GM21737 (cell line): ENCODE data around the gene DUSP8.

ENCODE experiments used
- ATAC-seq: cut with Tn5 transposase; IDR thresholded peaks from one replicate; pipeline ENCODE4 v1.9.1; 2021; ENCODE audit warnings: mild to moderate bottlenecking, moderate library complexity; ENCODE audit not compliant: unreplicated experiment

The DUSP8 gene

GRCh38 chr11:1566381-1567051, 5.6 kb downstream of the DUSP8 start:
- no peak for ATAC-seq

- ATAC-seq, result no peak
These were observed 6.2 kb downstream of the DUSP8 start for GRCh38 chr11:1565904-1566247.

- ATAC-seq, result no peak
These were observed 6.7 kb downstream of the DUSP8 start for GRCh38 chr11:1565173-1565903.

- ATAC-seq, result no peak
These were observed 7.4 kb downstream of the DUSP8 start for GRCh38 chr11:1564535-1565172.

- ATAC-seq, result no peak
These were observed 8.2 kb downstream of the DUSP8 start for GRCh38 chr11:1563697-1564534.

GRCh38 chr11:1563149-1563638, 8.9 kb downstream of the DUSP8 start:
- ATAC-seq, result no peak

GRCh38 chr11:1562469-1563148, 9.5 kb downstream of the DUSP8 start:
- no peak for ATAC-seq

DNA sequence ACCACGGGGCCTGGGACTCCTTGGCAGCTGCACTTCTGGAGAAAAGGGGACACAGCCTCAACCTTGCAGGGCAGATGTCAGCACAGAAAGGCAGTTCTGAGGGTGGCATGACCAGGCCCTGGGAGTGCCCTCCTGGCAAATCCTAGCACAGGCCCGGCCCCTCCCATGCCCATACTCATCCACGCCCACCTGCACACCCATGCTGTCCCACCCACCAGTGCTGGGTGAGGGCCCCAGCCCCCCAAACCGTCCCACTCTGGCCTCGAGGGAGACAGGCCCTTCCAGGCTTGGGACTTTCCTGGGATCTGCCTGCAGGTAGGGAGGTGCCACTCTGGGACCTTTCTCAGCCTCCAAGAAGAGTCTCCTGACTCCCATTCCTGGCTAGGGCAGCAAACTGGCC, 10.1 kb downstream of the DUSP8 start:
- no peak for ATAC-seq

GRCh38 chr11:1561266-1561665, 10.8 kb downstream of the DUSP8 start:
- ATAC-seq, result no peak

- no peak for ATAC-seq
These were observed 11.3 kb downstream of the DUSP8 start for GRCh38 chr11:1560649-1561251.

DNA sequence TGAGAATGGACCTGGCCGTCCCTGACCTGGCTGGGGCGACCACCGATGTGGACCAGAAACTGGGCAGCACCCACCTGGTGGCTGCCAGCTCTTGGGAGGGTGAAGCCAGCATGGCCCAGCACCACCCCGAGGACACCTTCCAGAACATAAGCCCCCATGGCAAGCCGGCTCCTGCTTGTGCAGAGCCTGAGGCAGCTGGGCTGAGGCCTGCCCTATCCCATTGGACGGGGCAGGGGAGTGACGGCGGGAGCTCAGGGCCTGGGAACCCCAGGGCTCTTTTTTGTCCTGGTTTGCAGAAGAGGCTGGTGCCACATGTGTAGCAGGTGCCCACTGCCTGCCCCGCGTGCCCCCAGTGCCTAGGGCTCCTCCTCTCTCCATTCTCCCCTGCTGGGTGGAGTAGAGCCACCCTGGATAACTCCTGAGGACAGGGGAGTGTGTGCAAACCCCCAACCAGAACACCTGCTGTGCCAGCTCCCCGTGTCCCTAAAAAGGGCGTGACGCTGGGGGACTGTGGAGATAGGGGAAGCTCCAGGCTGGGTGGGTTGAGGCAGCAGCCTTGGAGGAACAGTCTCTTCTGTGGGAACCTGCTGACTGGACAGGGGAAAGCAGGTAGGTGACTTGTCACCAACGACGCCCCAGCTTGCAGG, 11.9 kb downstream of the DUSP8 start:
- no peak for ATAC-seq

DNA sequence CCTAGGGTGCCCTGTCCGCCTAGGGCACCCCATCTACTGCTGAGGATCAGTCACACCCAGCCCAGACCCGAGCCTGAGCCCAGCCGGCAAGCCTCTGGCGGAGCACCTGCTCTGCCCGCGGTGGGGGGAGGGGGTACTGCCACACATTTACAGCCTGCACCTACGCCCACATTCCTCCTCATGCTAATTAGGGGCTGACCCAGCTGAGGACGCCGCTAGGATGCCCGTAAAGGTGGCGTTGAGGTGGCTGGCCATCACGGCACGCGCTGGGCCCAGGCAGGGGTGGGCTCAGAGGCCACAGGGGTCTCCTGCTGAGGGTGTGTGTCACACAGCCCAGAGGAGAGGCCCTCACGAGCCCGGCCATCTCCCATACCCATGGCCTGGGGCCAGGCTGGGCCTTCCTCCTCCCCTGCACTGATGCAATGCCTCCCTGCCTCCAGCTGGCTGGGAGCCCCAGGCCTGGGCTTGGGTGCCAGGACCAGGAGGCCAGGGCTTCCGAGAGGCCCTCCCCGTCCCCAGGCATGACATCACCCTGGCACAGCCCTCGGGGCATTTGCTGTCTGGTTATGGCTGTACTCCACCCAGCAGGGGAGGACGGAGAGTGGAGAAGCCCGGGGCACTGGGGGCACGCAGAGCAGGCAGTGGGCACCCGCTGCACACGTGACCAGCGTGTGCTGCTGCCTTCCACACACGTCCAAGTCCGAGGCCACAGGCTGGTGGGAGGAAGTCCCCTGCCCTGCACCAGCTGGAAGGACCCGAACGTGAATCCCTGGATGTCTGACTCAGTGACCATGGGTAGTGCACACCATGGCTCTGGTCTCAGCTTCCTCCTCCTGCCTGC, 12.7 kb downstream of the DUSP8 start:
- ATAC-seq, result no peak

DNA sequence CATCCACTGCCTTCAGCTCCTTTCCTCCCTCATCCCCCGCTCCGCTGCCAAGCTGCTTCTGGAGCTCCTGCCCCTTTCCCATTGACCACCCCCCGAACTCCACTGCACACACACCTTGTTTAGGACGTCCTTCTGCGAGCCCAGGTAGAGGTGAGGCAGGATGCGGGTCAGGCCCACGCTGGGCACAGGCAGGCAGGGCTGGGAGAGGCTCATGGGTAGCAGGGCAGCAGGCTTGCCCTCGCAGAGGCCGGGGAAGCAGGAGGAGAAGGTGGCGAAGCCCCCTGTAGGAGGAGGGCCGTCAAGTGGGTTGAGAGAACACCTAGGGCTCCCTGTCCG, 13.3 kb downstream of the DUSP8 start:
- ATAC-seq, result no peak

DNA sequence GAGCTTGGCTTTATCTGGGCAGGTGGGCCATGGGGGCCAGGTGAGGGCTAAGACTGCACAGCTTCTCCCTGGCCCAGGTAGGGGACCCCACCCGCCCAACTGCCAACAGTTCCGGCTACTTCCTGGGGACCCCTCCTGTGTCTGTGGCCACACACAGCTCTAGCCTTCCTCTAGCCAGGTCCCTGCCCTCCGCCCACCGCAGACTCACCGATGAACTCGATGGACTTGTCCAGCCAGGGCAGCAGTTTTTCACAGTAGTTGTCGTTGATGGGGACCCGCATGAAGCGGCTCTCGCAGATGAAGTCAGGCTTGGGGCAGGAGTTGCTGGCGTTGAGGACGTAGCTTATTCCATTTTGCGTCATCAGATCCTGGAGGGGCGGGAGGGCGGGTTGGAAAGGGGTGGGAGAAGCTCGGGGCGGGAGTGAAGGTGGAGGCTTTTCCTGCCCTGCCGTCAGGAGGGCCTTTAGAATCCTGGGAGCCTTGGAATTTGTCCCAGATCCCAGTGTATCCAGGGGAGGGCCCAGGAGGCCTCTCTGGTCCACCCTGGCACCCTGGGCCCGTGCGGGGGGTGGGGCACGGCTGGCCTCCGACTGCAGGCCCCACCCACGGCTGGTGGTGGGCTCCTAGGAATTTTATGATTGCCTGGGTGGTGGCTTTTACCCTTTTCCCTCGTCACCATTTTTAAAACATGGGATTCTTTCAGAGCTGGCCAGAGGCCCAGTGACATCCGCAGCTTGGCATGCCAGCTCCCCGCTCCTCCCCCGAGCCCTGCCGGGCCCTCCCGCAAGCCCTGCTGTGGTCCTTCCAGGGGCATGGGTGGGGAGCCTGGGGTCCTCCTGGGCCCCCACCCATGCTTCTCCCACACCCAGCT, 13.9 kb downstream of the DUSP8 start:
- ATAC-seq, result no peak

- ATAC-seq, result no peak
These were observed 14.8 kb downstream of the DUSP8 start for GRCh38 chr11:1557051-1557884.

DNA sequence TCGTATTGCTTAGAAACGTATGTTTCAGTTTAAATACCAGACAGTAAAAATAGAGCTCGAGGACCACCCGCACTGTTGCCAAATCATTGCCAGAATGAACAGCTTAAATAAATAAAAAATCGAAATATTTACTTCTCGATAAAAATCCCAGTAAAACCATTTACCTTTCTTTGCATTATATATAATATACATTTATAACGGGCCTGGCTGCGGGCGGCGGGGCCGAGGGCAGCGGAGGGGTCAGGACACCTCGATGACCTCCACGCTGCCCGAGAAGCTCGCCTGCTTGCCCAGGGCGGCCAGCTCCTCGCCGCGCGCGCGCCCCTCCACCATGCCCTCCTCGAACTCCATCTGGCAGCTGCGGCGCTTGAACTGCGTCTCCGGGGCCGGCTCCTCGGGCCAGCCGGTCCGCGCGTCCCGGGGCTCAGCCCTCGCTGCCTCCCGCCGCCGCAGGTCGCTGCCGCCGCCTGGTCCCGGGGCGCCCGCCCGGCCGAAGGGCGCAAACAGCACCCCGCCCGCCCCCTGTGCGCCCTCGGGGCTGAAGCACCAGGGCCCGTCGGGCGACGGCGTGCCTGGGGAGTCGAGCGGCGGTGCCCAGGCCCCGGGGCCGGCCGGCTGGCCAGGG, 15.7 kb downstream of the DUSP8 start:
- ATAC-seq, result no peak

DNA sequence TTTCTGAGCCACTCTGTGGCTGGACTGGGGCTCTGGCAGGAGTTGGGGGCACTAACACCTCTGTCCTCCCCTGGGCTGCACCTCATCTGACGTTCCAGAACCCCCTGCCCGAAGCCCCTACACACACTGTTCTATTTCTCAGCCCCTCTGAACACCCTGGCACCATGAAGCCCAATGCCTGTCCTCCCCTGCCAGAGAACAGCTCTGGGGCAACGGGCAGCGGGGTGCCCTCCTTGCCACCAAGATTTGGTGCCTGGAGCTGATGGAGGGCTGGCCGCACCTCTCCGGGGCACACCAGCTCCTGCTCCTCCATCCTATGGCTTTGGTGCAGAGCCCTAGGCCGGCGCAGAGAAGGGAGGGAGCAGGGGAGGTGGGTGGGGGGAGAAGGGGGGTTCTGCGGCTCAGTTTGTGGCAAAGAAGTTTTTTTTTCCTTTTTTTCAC, 16.3 kb downstream of the DUSP8 start:
- ATAC-seq, result no peak
